HepG2 (cell line): ENCODE data around the gene FMC1. TPM values are rescaled to one million over a fixed set of nuclear protein-coding genes. Genes with fewer than 3 reads are reported as not detected.

Experiments
- CEBPZ ChIP-seq: IDR thresholded peaks from 2 replicates; pipeline ENCODE4 v1.6.1; 2012; ENCODE audit warnings: low read length, improper control_type of control experiment
- CTCF ChIP-seq: sonication (generic); formaldehyde crosslinking; IDR thresholded peaks from 2 replicates; pipeline ENCODE4 v1.5.0; 2020; ENCODE audit warnings: mild to moderate bottlenecking, missing genetic modification reagents, moderate library complexity
- IRF2 ChIP-seq: IDR thresholded peaks from 2 replicates; pipeline ENCODE4 v1.6.1; 2018; ENCODE audit warnings: missing genetic modification reagents, missing compliant biosample characterization
- MAX ChIP-seq: IDR thresholded peaks from 2 replicates; pipeline ENCODE4 v1.6.1; 2012; ENCODE audit warnings: inconsistent platforms
- MNT ChIP-seq: fragments of 450-650 bp; IDR thresholded peaks from 2 replicates; pipeline ENCODE4 v1.6.1; 2016
- PREB ChIP-seq: sonication (generic); formaldehyde crosslinking; IDR thresholded peaks from 2 replicates; pipeline ENCODE4 v1.4.0; 2020; ENCODE audit warnings: missing genetic modification reagents
- RAD21 ChIP-seq: fragments of 450-650 bp; formaldehyde crosslinking; IDR thresholded peaks from 2 replicates; pipeline ENCODE4 v1.5.0; 2020; ENCODE audit warnings: mild to moderate bottlenecking
- SMC3 ChIP-seq: IDR thresholded peaks from 2 replicates; pipeline ENCODE4 v1.6.1; 2011; ENCODE audit warnings: low read length, improper control_type of control experiment
- USF2 ChIP-seq, 2 experiments: sonication (generic) in 1 of 2; formaldehyde crosslinking in 1 of 2; IDR thresholded peaks; 2 replicates each; pipeline versions ENCODE4 v1.5.1 to v1.6.1; 2011 to 2020; ENCODE audit warnings: borderline replicate concordance in 1 of 2, low read depth in 1 of 2, low read length in 1 of 2, mild to moderate bottlenecking in 1 of 2, missing genetic modification reagents in 1 of 2, moderate library complexity in 1 of 2
- ZFX ChIP-seq: sonication (generic); formaldehyde crosslinking; IDR thresholded peaks from 2 replicates; pipeline ENCODE4 v1.4.0; 2020; ENCODE audit warnings: mild to moderate bottlenecking, low read depth, missing genetic modification reagents, moderate library complexity
- ZNF530 ChIP-seq: sonication (generic); formaldehyde crosslinking; IDR thresholded peaks from 2 replicates; pipeline ENCODE4 v1.5.0; 2020; ENCODE audit warnings: low read depth, mild to moderate bottlenecking, missing genetic modification reagents
- ZNF687 ChIP-seq: sonication (generic); formaldehyde crosslinking; IDR thresholded peaks from 2 replicates; pipeline ENCODE4 v1.5.1; 2020; ENCODE audit warnings: mild to moderate bottlenecking, missing genetic modification reagents, moderate library complexity
- polyA plus RNA-seq, 8 experiments: library from polyadenylated mRNA; depleted of rRNA in 3 of 8; stranded (reverse) in 7 of 8; unstranded in 1 of 8; fragments of >200 nt; fragmentation: Illumina TruSeq in 4 of 8; extraction: Trizol in 4 of 8; gene quantifications; 2 replicates each; pipeline versions ENCODE4 v1.2.1 to v1.2.3, GENCODE V29; 2011 to 2016; ENCODE audit warnings: low read depth in 4 of 8, missing spikeins in 1 of 8, mixed read lengths in 1 of 8; ENCODE audit not compliant: insufficient read depth in 1 of 8
- total RNA-seq, 5 experiments: library from RNA; depleted of rRNA; stranded (reverse); fragments of >200 nt; fragmentation: Illumina TruSeq; extraction: Trizol; gene quantifications; 2 replicates each; pipeline ENCODE4 v1.2.3, GENCODE V29; 2016; ENCODE audit warnings: low read depth in 1 of 5

The FMC1 gene
- total and polyA plus RNA-seq, 2 of the 13 experiments (the other 11 are each of a cell fraction or from before 2014, with no cell fraction given) = 39.2 to 50.7 TPM

GRCh38 chr7:139321071-139321745, 19.9 kb upstream of the FMC1 start (continued):
- no peak for TF ChIP-seq PREB
- no peak for TF ChIP-seq ZNF530 (CRISPR knock-in tag)
- TF ChIP-seq USF2 (IDR thresholded peaks at IDR 0.05; ENCODE audit: low read depth, low read length) = no peak
- TF ChIP-seq USF2 (CRISPR knock-in tag; IDR thresholded peaks at IDR 0.05; ENCODE audit: borderline replicate concordance) = no peak
- TF ChIP-seq CEBPZ = no peak
- TF ChIP-seq ZFX (CRISPR knock-in tag) = peak; percentile 54; the same call in 1 of the 2 replicates
- peak; percentile 59 for TF ChIP-seq SMC3
- TF ChIP-seq MAX = 0 out of 2 replicates have a peak, but pooled peaks have one; percentile 47
- TF ChIP-seq RAD21 (CRISPR knock-in tag) = peak; percentile 47; the same call in 1 of the 2 replicates
- peak; percentile 54 for TF ChIP-seq CTCF (CRISPR knock-in tag)
- TF ChIP-seq MNT = 0 out of 2 replicates have a peak, but pooled peaks have one; percentile 14
- TF ChIP-seq IRF2 (CRISPR knock-in tag) = no peak
- peak; percentile 68 for TF ChIP-seq ZNF687 (CRISPR knock-in tag)
